ENCODE results near the gene MCF2L. TPM values are rescaled to one million over a fixed set of nuclear protein-coding genes. Genes with fewer than 3 reads are reported as not detected.

Gene MCF2L
- total RNA-seq, 1 experiment from 2014 or later: 9.5 TPM

DNA sequence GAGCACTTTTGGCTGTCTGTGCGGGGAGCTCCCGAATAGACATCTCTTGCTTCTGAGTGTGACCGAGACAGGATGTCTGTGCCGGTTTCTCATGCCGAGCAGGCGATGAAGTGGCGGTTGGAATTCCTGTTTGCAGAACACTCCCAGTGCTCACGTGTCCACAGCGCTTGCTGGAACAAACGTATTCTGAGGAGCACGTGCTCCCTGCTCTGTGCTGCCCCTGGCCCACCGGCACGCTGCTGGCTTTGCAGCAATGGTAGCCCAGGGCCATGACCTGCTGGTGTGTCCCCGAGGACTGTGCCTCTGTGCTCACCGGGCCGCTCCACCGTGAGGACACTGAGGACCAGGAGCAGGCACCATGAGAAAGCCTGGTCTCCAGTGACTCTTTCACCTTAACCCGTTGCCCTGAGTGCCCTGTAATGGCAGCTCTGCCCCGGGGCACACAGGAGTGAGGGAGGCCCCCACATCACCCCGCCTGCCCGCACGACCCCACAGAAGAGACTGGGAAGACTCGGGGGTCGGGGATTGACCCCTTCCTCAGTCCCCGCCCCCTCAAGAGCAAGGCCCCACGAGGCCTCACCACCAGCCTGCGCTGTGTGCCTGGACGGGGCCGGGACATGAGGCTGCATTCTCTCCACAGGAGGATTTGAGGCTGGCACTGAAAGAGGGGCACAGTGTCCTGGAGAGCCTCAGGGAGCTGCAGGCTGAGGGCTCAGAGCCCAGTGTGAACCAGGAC, 96.6 kb downstream of the MCF2L start:
- DNase-seq (ENCODE audit: low spot score): no peak

GRCh38 chr13:113066142-113066455, 97.1 kb downstream of the MCF2L start:
- H3K27me3 ChIP-seq (replicated peaks; ENCODE audit: insufficient read depth, low read depth, low read length, poor library complexity): peaks cover 5% of the 10 kb centered on the region
- no peak overlapping the region for H3K4me3 ChIP-seq (ENCODE audit: low read depth, low read length, poor library complexity, severe bottlenecking)
- no peaks in the 10 kb centered on the region for H3K9me3 ChIP-seq (ENCODE audit: low read depth, low read length, poor library complexity, severe bottlenecking)
- POLR2A ChIA-PET (ENCODE audit: low non-redundant PET): no interaction called here
- TF ChIP-seq CTCF (conservative IDR thresholded peaks at IDR 0.05; ENCODE audit: low read depth, low read length) (no peak), EZH2 (IDR thresholded peaks at IDR 0.05; ENCODE audit: borderline replicate concordance, low read depth, low read length, poor library complexity, severe bottlenecking) (no peak)
- no peaks in the 10 kb centered on the region for H3K36me3 ChIP-seq (ENCODE audit: insufficient read depth, low read length, poor library complexity, severe bottlenecking)
- BruUV-seq (replicated peaks): no TSS peak
- H3K4me1 ChIP-seq (ENCODE audit: insufficient read depth, low read length, poor library complexity, severe bottlenecking): no peaks in the 10 kb centered on the region
- CTCF ChIA-PET: no interaction called here
- intact Hi-C loops (cut with micrococcal nuclease; ENCODE audit: unreplicated experiment): no loop called here
- no peak overlapping the region for H3K27ac ChIP-seq (ENCODE audit: low read depth, low read length, poor library complexity, severe bottlenecking)
- no peak for DNase-seq (ENCODE audit: low spot score)

More for the DNA sequence above, 96.6 kb downstream of the MCF2L start:
- POLR2A ChIA-PET (ENCODE audit: low non-redundant PET): no interaction called here
- no peaks in the 10 kb centered on the region for H3K36me3 ChIP-seq (ENCODE audit: insufficient read depth, low read length, poor library complexity, severe bottlenecking)
- H3K9me3 ChIP-seq (ENCODE audit: low read depth, low read length, poor library complexity, severe bottlenecking): no peaks in the 10 kb centered on the region
- no peak overlapping the region for H3K4me3 ChIP-seq (ENCODE audit: low read depth, low read length, poor library complexity, severe bottlenecking)
- CTCF ChIA-PET: no interaction called here
- TF ChIP-seq CTCF (conservative IDR thresholded peaks at IDR 0.05; ENCODE audit: low read depth, low read length): no peak
- TF ChIP-seq EZH2 (IDR thresholded peaks at IDR 0.05; ENCODE audit: borderline replicate concordance, low read depth, low read length, poor library complexity, severe bottlenecking): no peak
- no peaks in the 10 kb centered on the region for H3K4me1 ChIP-seq (ENCODE audit: insufficient read depth, low read length, poor library complexity, severe bottlenecking)
- intact Hi-C loops (cut with micrococcal nuclease; ENCODE audit: unreplicated experiment): no loop called here
- H3K27ac ChIP-seq (ENCODE audit: low read depth, low read length, poor library complexity, severe bottlenecking): no peak overlapping the region
- no TSS peak for BruUV-seq (replicated peaks)
- peaks cover 5% of the 10 kb centered on the region for H3K27me3 ChIP-seq (replicated peaks; ENCODE audit: insufficient read depth, low read depth, low read length, poor library complexity)

GRCh38 chr13:113066746-113067145, 97.7 kb downstream of the MCF2L start:
- H3K4me3 ChIP-seq (ENCODE audit: low read depth, low read length, poor library complexity, severe bottlenecking): no peak overlapping the region
- no peaks in the 10 kb centered on the region for H3K4me1 ChIP-seq (ENCODE audit: insufficient read depth, low read length, poor library complexity, severe bottlenecking)
- CTCF ChIA-PET: no interaction called here
- no peak for TF ChIP-seq CTCF (conservative IDR thresholded peaks at IDR 0.05; ENCODE audit: low read depth, low read length)
- POLR2A ChIA-PET (ENCODE audit: low non-redundant PET): no interaction called here
- no peak for DNase-seq (ENCODE audit: low spot score)
- H3K27ac ChIP-seq (ENCODE audit: low read depth, low read length, poor library complexity, severe bottlenecking): no peak overlapping the region
- no peaks in the 10 kb centered on the region for H3K36me3 ChIP-seq (ENCODE audit: insufficient read depth, low read length, poor library complexity, severe bottlenecking)
- BruUV-seq (replicated peaks): no TSS peak
- peaks cover 5% of the 10 kb centered on the region for H3K27me3 ChIP-seq (replicated peaks; ENCODE audit: insufficient read depth, low read depth, low read length, poor library complexity)
- intact Hi-C loops (cut with micrococcal nuclease; ENCODE audit: unreplicated experiment): no loop called here
- H3K9me3 ChIP-seq (ENCODE audit: low read depth, low read length, poor library complexity, severe bottlenecking): no peaks in the 10 kb centered on the region
